Measurements from ENCODE around the gene FDCSP.

The FDCSP gene

GRCh38 chr4:70225824-70226223 lies at the start of gene FDCSP:
Gene FDCSP, plus strand, starts transcription at chr4:70226124. Its CDS starts 5,071 bp downstream, at chr4:70231195.
- no peak within 1 kb of the TSS for H2AFZ ChIP-seq (ENCODE audit: low read depth, low read length, severe bottlenecking)
- no peaks in the 10 kb centered on the region for H3K27me3 ChIP-seq (ENCODE audit: low read length)
- no peaks in the 10 kb centered on the region for H3F3A ChIP-seq (ENCODE audit: insufficient read depth)
- no peak within 1 kb of the TSS for H3K4me3 ChIP-seq (ENCODE audit: insufficient read depth, low read length, poor library complexity, severe bottlenecking)
- H4K20me1 ChIP-seq (ENCODE audit: low read depth, low read length), result no peaks in the 10 kb centered on the region
- no peak within 1 kb of the TSS for H3K27ac ChIP-seq (ENCODE audit: low read depth, low read length)
- no peak within 1 kb of the TSS for H3K4me2 ChIP-seq (ENCODE audit: low read depth, low read length, poor library complexity, severe bottlenecking)
- no peaks in the 10 kb centered on the region for H3K9me2 ChIP-seq (replicated peaks; ENCODE audit: insufficient read depth, low read length)
- no peaks in the 10 kb centered on the region for H3K36me3 ChIP-seq (ENCODE audit: low read length)
- H3K9ac ChIP-seq (ENCODE audit: low read length), result no peak within 1 kb of the TSS
- no peak for TF ChIP-seq EZH2phosphoT487 (conservative IDR thresholded peaks at IDR 0.05; ENCODE audit: low read length)
- no peak for TF ChIP-seq CTCF (IDR thresholded peaks at IDR 0.05; ENCODE audit: insufficient read depth, low read length, poor library complexity, severe bottlenecking)
- no peaks in the 10 kb centered on the region for H3K9me3 ChIP-seq (ENCODE audit: insufficient read depth, low read length)
- H3K79me2 ChIP-seq (ENCODE audit: insufficient read depth, low read length), result no peaks in the 10 kb centered on the region

DNA sequence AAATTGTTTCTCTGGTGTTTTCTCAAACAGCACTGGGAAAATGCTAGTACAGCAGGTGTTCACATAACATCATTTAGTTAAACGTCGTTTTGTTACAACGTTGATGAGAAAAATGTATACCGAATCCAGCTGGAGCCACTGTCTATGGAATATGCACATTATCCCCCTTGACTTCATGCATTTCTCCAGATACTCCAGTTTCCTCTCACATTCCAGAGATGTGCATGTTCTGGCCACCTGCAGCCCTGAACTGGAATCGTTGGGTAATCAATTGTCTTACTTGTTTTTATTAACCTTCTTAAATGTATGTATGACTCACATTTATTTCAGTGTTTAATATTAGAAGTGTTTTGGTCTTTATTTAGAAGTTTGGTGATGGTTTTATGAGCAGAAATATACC lies 48.8 kb upstream of the FDCSP start:
- no peaks in the 10 kb centered on the region for H3K27me3 ChIP-seq (ENCODE audit: low read length)
- no peak overlapping the region for H3K27ac ChIP-seq (ENCODE audit: low read depth, low read length)
- H3K9me3 ChIP-seq (ENCODE audit: insufficient read depth, low read length), result no peaks in the 10 kb centered on the region
- H3K9me2 ChIP-seq (replicated peaks; ENCODE audit: insufficient read depth, low read length), result no peaks in the 10 kb centered on the region
- no peaks in the 10 kb centered on the region for H3K79me2 ChIP-seq (ENCODE audit: insufficient read depth, low read length)
- no peak overlapping the region for H3K9ac ChIP-seq (ENCODE audit: low read length)
- no peak overlapping the region for H3K4me3 ChIP-seq (ENCODE audit: insufficient read depth, low read length, poor library complexity, severe bottlenecking)
- TF ChIP-seq EZH2phosphoT487 (conservative IDR thresholded peaks at IDR 0.05; ENCODE audit: low read length), result no peak
- no peak for TF ChIP-seq CTCF (IDR thresholded peaks at IDR 0.05; ENCODE audit: insufficient read depth, low read length, poor library complexity, severe bottlenecking)
- no peaks in the 10 kb centered on the region for H3K36me3 ChIP-seq (ENCODE audit: low read length)
- no peaks in the 10 kb centered on the region for H4K20me1 ChIP-seq (ENCODE audit: low read depth, low read length)
- no peaks in the 10 kb centered on the region for H3F3A ChIP-seq (ENCODE audit: insufficient read depth)
- H3K4me2 ChIP-seq (ENCODE audit: low read depth, low read length, poor library complexity, severe bottlenecking), result no peak overlapping the region
- H2AFZ ChIP-seq (ENCODE audit: low read depth, low read length, severe bottlenecking), result no peak overlapping the region

DNA sequence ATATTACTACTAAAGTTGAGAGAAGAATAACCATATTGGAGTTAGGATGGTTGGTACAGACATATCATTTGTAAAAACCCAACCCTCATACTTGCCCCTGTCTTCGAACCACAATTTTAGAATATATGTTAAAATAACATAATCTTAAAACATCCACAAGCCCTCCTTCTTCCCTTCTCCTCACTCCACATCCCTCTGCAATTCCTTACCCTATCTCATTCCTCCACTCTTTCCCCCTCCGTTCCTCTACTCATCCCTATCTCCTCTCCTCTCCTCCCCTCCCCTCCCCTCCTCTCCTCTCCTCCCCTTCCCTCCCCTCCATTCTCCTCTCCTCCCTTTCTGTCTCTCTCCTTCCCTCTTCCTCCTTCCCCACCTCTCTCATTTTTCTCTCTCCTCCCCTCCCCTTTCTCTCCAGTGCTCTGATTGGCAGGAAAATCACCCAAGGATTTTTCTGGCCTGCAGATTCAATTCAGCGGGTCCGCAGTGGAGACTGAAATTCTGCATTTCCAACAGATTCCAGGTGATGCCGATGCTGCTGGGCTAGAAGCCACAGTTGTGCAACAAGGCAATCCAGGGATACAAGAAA lies 47.8 kb upstream of the FDCSP start:
- Histone ChIP-seq H3F3A (ENCODE audit: insufficient read depth) (no peaks in the 10 kb centered on the region), H3K4me2 (ENCODE audit: low read depth, low read length, poor library complexity, severe bottlenecking) (no peak overlapping the region), H3K4me3 (ENCODE audit: insufficient read depth, low read length, poor library complexity, severe bottlenecking) (no peak overlapping the region), H2AFZ (ENCODE audit: low read depth, low read length, severe bottlenecking) (no peak overlapping the region), H3K9ac (ENCODE audit: low read length) (no peak overlapping the region), H3K27me3 (ENCODE audit: low read length) (no peaks in the 10 kb centered on the region), H3K79me2 (ENCODE audit: insufficient read depth, low read length) (no peaks in the 10 kb centered on the region), H3K9me2 (replicated peaks; ENCODE audit: insufficient read depth, low read length) (no peaks in the 10 kb centered on the region), H3K36me3 (ENCODE audit: low read length) (no peaks in the 10 kb centered on the region), H3K9me3 (ENCODE audit: insufficient read depth, low read length) (no peaks in the 10 kb centered on the region), H4K20me1 (ENCODE audit: low read depth, low read length) (no peaks in the 10 kb centered on the region), H3K27ac (ENCODE audit: low read depth, low read length) (no peak overlapping the region)
- TF ChIP-seq EZH2phosphoT487 (conservative IDR thresholded peaks at IDR 0.05; ENCODE audit: low read length) (no peak), CTCF (IDR thresholded peaks at IDR 0.05; ENCODE audit: insufficient read depth, low read length, poor library complexity, severe bottlenecking) (no peak)
